Activated T-cell treated with anti-CD3 and anti-CD28 coated beads, Interleukin-2, amount 50 U/mL, for 4 hours (primary cell): ENCODE data around the gene MARCOL. TPM values are rescaled to one million over a fixed set of nuclear protein-coding genes. Genes with fewer than 3 reads are reported as not detected.
"Not testable (repeated sequence)": the region's sequence is repeated elsewhere in the genome, so short reads cannot be mapped to it uniquely, and the experiment has no call there.

ENCODE experiments used
- ATAC-seq, 2 donors: fragments of 200-7000 bp; cut with Tn5 transposase; one replicate each; pipeline ENCODE4 v1.10.0; 2021
- DNase-seq: peaks from one replicate; pipeline ENCODE4 v3.0.0-alpha.2; 2020
- H3K27me3 Mint-ChIP-seq: one replicate; pipeline ENCODE4 v1.8.0; 2021; ENCODE audit warnings: low read depth, mixed read lengths
- H3K36me3 Mint-ChIP-seq: one replicate; pipeline ENCODE4 v1.8.0; 2022; ENCODE audit warnings: mixed read lengths; ENCODE audit not compliant: insufficient read depth
- H3K4me1 Mint-ChIP-seq: one replicate; pipeline ENCODE4 v1.8.0; 2021; ENCODE audit warnings: low read depth, mixed read lengths
- H3K4me3 Mint-ChIP-seq: one replicate; pipeline ENCODE4 v1.8.0; 2021; ENCODE audit warnings: mild to moderate bottlenecking, moderate library complexity, mixed read lengths
- H3K9me3 Mint-ChIP-seq: one replicate; pipeline ENCODE4 v1.8.0; 2021; ENCODE audit warnings: mixed read lengths
- total RNA-seq, 3 donors: library from RNA; stranded (reverse); gene quantifications; one replicate each; pipeline ENCODE4 v1.2.1, GENCODE V29; 2021

MARCOL gene
- total RNA-seq, 3 donors from 2014 or later: not detected

DNA sequence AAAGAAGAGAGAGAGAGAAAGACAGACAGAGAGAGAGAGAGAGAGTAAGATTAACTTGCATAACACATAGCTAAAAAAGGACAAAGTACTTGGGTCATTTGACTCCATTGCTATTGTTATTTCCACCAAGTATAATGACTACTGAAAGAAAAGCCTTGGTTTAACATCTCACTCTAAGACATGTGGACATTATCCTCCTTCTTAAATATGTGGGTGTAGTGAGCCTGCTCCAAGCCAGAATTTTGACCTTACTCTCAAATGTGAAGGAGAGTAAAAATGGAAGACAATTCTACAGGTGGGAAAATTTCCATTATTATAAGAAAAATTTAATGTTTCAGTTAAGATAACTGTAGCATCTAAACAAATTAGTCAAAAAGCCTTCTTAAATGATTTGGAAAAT is 8.5 kb upstream of the MARCOL start:
- Mint-ChIP-seq H3K4me3 (no peak overlapping the region), H3K9me3 (peaks cover 3% of the 10 kb centered on the region), H3K36me3 (no peaks in the 10 kb centered on the region), H3K4me1 (no peaks in the 10 kb centered on the region), H3K27me3 (peaks cover 3% of the 10 kb centered on the region)
- ATAC-seq: no peak
- no peak for DNase-seq

DNA sequence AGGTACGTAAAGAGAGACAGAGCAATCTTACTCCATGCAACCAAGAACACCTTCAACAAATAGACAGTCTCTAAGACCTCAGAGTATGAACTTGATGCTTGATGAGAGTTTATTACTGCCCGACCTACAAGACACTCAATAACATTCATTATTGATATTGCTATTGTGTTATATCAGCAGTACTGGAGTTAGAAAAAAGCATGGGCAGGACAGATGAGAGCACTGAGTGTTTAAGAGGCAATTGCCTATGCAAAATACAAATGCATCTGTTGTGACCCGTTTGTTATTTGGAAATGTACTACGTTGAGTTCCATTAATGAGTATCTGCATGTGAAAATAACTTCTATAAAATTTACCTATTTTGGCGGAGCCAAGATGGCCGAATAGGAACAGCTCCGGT is 8.1 kb upstream of the MARCOL start:
- Mint-ChIP-seq H3K36me3 (no peaks in the 10 kb centered on the region), H3K27me3 (peaks cover 3% of the 10 kb centered on the region), H3K9me3 (peaks cover 3% of the 10 kb centered on the region), H3K4me1 (no peaks in the 10 kb centered on the region), H3K4me3 (no peak overlapping the region)
- ATAC-seq (no peak), DNase-seq (no peak)

DNA sequence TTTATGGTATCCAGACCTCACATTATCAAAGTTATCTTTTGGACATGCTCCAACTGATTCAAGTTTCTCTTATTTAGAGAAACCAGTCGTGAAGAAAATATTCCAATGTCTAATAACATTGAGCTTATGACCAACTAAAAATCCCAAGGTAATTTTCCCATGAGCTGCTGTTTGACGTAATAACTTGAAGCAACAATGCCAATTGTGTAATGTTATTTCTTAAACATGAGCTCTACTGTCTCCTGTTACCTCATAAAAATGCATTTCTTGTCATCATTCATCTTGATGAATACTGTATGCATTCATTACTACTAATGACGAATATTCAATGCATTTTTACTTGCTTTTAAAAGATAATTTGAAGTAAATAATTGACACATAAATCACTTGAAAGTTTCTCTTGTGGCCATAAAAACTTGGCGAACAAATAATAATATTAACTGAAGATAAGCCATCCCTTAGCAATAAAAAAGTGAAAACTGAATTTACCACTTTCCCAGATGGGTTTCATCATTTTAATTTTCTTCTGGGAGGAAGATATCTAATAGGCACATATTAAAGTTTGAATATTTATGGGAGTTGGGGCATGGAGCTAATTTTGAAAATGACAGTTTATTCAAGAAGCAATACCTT is 424 bp upstream of the MARCOL start:
- Mint-ChIP-seq H3K27me3 (no peaks in the 10 kb centered on the region), H3K9me3 (no peaks in the 10 kb centered on the region), H3K4me3 (no peak overlapping the region), H3K4me1 (no peaks in the 10 kb centered on the region), H3K36me3 (no peaks in the 10 kb centered on the region)
- no peak for DNase-seq
- ATAC-seq: no peak

DNA sequence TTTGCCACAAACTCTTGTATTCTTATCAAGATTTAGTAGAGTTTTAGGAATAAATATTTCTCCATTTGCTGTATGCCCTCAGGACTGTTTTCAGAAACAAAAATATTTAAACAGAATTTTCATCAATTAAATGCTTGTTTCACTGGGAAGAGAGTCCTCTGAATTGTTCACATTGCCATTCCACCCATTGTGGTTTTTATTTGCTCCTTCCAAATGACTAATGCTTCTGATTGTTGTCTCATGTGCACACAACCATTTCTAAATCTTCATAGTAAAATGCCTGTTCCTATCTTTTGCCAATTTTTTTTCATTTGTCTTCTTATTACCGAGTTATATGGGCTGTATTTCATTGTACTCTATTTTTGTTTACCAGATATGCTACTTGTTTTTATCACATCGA is 10.6 kb downstream of the MARCOL start:
- H3K36me3 Mint-ChIP-seq: no peaks in the 10 kb centered on the region
- no peak overlapping the region for H3K4me3 Mint-ChIP-seq
- H3K4me1 Mint-ChIP-seq: no peaks in the 10 kb centered on the region
- no peak for DNase-seq
- H3K9me3 Mint-ChIP-seq: peaks cover 5% of the 10 kb centered on the region
- H3K27me3 Mint-ChIP-seq: no peaks in the 10 kb centered on the region
- ATAC-seq: no peak

DNA sequence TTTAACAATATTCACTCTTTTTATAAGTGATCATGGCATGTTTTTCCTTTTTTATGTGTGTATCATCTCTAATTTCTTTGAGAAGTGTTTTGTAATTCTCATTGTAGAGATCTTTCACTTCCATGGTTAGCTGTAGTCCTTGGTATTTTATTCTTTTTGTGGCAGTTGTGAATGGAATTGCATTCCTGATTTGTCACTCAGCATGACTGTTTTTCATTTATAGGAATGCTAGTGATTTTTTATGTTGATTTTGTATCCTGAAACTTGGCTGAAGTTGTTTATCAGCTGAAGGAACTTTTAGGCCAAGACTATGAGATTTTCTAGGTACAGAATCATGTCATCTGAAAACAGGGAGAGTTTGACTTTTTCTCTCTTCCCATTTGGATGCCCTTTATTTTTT is 17.1 kb downstream of the MARCOL start:
- Mint-ChIP-seq H3K36me3 (no peaks in the 10 kb centered on the region), H3K4me1 (no peaks in the 10 kb centered on the region), H3K4me3 (no peak overlapping the region), H3K27me3 (no peaks in the 10 kb centered on the region), H3K9me3 (peaks cover 33% of the 10 kb centered on the region)
- DNase-seq (no peak), ATAC-seq (no peak)

DNA sequence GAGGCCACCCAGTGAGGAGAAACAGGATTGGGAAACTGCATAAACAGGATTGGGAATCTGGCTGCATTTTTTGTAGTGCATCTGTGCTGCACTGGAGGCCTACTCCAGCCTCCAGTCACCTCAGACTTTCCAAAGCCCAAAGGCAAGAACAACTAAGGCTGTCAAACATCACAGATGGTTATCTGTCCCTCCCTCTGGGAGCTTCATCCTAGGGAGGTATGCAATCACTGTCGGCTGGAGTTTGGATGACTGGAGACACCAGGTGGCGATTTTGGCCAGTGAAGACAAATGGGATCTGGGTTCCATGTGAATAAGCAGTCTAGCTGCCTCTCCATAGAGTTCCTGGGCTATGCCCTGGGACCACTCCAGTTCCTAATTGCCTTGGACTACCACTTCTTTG is 21.0 kb downstream of the MARCOL start:
- Mint-ChIP-seq H3K27me3 (peaks cover 2% of the 10 kb centered on the region), H3K36me3 (no peaks in the 10 kb centered on the region), H3K4me1 (no peaks in the 10 kb centered on the region), H3K4me3 (no peak overlapping the region), H3K9me3 (peaks cover 31% of the 10 kb centered on the region)
- ATAC-seq (no peak), DNase-seq (no peak)

DNA sequence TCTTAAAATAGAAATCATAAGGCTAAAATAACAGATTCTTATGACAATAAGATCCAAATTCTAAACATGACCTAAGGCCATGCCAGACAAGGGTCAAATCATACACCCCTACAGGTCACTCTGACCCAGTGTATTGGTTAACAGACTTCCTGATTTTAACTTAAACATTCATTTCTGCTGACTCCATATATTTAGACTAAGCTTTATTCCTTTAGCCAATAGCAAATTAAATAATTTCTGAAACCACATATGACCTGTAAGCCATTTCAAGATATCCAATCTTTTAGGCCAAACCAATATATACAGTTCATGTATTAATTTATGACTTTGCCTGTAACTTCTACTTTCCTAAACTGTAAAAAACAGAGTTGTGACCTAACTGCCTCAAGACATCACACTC is 22.9 kb downstream of the MARCOL start:
- DNase-seq: no peak
- Mint-ChIP-seq H3K4me3 (no peak overlapping the region), H3K36me3 (no peaks in the 10 kb centered on the region), H3K4me1 (no peaks in the 10 kb centered on the region), H3K27me3 (peaks cover 2% of the 10 kb centered on the region), H3K9me3 (peaks cover 24% of the 10 kb centered on the region)
- ATAC-seq: no peak

DNA sequence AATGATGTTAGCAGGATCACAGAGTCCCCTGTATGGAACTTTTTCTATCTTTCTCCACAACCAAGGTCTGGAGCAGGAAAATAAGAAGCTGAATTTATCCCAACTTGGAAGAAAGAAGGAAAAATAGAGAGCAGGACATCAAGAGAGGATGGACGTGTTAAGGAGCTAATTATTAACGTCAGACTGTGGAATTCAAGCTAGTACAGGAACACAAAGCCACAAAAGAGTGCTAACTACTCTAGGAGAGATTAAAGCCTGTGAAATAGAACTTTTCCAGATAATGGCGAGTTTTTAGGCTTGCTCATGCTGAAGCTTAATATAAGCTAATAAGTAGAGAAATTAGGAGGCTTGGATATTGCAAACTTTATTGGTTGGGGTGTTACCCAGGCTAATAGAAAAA is 29.6 kb downstream of the MARCOL start:
- Mint-ChIP-seq H3K4me1 (no peaks in the 10 kb centered on the region), H3K9me3 (no peaks in the 10 kb centered on the region), H3K4me3 (no peak overlapping the region), H3K27me3 (peaks cover 4% of the 10 kb centered on the region), H3K36me3 (no peaks in the 10 kb centered on the region)
- ATAC-seq (no peak), DNase-seq (no peak)

DNA sequence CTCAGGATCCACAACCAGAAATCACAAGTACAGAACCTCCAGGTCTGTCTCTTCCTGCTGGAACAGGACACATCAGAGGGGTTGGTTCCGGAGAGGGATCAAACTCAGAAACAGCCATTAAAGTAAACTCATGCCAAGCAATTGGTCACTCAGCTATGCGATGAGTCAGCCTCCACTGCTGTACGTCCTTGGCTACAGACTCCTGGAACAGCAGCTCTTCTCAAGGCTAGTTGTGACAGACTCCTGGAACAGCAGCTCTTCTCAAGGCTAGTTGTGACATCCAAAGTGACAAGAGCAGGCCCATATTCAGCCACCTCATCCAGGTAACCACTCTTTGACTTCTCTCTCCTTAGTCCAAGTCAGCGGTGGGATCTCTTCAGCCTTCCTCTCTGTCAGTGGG is 30.2 kb downstream of the MARCOL start, which contains the start of gene SPINK13:
Gene SPINK13, plus strand, starts transcription at position 229 of the 400 bp plus-strand sequence. CDS start 1,279 bp downstream, outside the sequence.
- Mint-ChIP-seq H3K36me3 (no peaks in the 10 kb centered on the region), H3K4me1 (no peaks in the 10 kb centered on the region), H3K4me3 (no peak within 1 kb of the TSS), H3K27me3 (peaks cover 4% of the 10 kb centered on the region), H3K9me3 (no peaks in the 10 kb centered on the region)
- DNase-seq: no peak
- no peak for ATAC-seq

DNA sequence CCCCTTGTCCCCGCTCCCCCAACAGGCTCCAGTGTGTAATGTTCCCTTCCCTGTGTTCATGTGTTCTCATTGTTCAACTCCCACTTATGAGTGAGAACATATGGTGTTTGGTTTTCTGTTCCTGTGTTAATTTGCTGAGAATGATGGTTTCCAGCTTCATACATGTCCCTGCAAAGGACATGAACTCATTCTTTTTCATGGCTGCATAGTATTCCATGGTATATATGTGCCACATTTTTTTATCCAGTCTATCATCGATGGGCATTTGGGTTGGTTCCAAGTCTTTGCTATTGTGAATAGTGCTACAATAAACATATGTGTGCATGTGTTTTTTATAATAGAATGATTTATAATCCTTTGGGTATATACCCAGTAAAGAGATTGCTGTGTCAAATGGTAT is 36.8 kb downstream of the MARCOL start:
- DNase-seq, H3K27me3 Mint-ChIP-seq, H3K36me3 Mint-ChIP-seq, ATAC-seq, H3K4me1 Mint-ChIP-seq, H3K4me3 Mint-ChIP-seq: not testable (repeated sequence)
- peaks cover 23% of the 10 kb centered on the region for H3K9me3 Mint-ChIP-seq

DNA sequence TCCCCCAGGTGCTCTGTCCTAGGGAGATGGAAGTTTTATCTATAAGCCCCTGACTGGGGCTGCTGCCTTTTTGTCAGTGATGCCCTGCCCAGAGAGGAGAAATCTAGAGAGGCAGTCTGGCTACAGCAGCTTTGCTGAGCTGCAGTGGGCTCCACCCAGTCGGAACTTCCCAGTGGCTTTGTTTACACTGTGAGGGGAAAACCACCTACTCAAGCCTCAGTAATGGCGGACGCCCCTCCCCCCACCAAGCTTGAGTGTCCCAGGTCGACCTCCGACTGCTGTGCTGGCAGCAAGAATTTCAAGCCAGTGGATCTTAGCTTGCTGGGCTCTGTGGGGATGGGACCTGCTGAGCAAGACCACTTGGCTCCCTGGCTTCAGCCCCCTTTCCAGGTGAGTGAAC is 42.6 kb downstream of the MARCOL start:
- not testable (repeated sequence) for DNase-seq, H3K27me3 Mint-ChIP-seq, H3K4me3 Mint-ChIP-seq, H3K4me1 Mint-ChIP-seq, ATAC-seq, H3K36me3 Mint-ChIP-seq
- H3K9me3 Mint-ChIP-seq: peaks cover 23% of the 10 kb centered on the region

DNA sequence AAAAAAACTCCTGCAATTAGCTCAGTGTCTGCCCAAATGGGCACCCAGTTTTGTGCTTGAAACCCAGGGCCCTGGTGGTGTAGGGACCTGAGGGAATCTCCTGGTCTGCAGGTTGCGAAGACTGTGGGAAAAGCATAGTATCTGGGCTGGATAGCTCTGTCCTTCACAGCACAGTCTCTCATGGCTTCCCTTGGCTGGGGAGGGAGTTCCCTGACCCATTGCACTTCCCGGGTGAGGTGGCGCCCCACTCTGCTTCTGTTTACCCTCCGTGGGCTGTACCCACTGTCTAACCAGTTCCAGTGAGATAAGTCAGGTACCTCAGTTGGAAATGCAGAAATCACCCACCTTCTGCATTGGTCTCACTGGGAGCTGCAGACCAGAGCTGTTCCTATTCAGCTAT is 43.0 kb downstream of the MARCOL start:
- H3K4me3 Mint-ChIP-seq, ATAC-seq, H3K4me1 Mint-ChIP-seq, DNase-seq, H3K36me3 Mint-ChIP-seq, H3K27me3 Mint-ChIP-seq: not testable (repeated sequence)
- H3K9me3 Mint-ChIP-seq: peaks cover 23% of the 10 kb centered on the region

DNA sequence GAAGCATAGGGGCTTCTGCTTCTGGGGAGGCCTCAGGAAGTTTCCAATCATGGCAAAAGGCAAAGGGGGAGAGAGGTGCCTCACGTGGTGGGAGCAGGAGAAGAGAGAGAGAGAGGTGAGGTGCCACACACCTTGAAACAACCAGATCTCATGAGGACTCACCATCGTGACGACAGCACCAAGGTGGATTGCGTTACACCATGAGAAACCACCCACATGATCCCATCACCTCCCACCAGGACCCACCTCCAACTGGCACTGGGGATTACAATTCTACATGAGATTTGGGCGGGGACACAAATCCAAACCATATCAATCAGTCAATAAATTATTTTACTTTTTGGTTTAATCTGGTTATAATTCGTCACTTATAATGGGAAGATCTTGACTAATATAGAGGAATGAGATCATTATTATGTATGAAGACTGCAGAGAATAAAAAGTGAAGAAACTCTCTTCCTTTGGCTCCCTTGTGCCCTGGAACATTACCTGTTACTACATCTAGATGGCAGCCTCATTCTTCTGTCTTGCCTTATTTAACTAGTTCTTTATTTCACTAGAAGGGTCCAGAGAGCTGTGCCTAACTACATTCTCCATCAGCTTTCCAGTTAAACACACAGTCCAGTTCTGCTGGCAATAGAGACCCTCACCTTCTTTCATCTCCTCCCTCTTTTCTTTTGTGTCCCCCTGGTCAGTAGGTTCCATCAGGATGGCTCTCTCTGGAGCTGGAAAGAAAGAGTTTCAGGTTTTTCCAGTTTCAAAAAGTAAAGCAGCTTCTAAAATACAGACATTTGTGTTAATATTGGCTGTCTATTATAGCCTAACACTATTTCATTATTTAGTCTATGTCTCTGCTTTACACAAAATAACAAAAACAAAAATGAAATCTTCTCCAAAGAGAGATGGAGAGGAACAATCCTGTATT is 52.2 kb downstream of the MARCOL start:
- Mint-ChIP-seq H3K36me3 (no peaks in the 10 kb centered on the region), H3K9me3 (no peaks in the 10 kb centered on the region), H3K4me1 (no peaks in the 10 kb centered on the region), H3K27me3 (peaks cover 2% of the 10 kb centered on the region), H3K4me3 (no peak overlapping the region)
- DNase-seq (no peak), ATAC-seq (no peak)
